ENCODE data around the gene ATP9A.

- TF ChIP-seq, protein P1, sequence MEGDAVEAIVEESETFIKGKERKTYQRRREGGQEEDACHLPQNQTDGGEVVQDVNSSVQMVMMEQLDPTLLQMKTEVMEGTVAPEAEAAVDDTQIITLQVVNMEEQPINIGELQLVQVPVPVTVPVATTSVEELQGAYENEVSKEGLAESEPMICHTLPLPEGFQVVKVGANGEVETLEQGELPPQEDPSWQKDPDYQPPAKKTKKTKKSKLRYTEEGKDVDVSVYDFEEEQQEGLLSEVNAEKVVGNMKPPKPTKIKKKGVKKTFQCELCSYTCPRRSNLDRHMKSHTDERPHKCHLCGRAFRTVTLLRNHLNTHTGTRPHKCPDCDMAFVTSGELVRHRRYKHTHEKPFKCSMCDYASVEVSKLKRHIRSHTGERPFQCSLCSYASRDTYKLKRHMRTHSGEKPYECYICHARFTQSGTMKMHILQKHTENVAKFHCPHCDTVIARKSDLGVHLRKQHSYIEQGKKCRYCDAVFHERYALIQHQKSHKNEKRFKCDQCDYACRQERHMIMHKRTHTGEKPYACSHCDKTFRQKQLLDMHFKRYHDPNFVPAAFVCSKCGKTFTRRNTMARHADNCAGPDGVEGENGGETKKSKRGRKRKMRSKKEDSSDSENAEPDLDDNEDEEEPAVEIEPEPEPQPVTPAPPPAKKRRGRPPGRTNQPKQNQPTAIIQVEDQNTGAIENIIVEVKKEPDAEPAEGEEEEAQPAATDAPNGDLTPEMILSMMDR (tag by site-specific recombination; IDR thresholded peaks at IDR 0.05): no peak
- TF ChIP-seq, protein P2, sequence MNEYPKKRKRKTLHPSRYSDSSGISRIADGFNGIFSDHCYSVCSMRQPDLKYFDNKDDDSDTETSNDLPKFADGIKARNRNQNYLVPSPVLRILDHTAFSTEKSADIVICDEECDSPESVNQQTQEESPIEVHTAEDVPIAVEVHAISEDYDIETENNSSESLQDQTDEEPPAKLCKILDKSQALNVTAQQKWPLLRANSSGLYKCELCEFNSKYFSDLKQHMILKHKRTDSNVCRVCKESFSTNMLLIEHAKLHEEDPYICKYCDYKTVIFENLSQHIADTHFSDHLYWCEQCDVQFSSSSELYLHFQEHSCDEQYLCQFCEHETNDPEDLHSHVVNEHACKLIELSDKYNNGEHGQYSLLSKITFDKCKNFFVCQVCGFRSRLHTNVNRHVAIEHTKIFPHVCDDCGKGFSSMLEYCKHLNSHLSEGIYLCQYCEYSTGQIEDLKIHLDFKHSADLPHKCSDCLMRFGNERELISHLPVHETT (tag by site-specific recombination; IDR thresholded peaks at IDR 0.05): no peak
These were observed 34.1 kb upstream of the ATP9A start, which contains the start of gene SALL4 for GRCh38 chr20:51802170-51802751.

Data from HEK293 (cell line).